ENCODE measurements around the gene LTBP1. TPM values are rescaled to one million over a fixed set of nuclear protein-coding genes. Genes with fewer than 3 reads are reported as not detected.

LTBP1 gene
- total RNA-seq, 1 donor from 2014 or later = 3.9 TPM

DNA sequence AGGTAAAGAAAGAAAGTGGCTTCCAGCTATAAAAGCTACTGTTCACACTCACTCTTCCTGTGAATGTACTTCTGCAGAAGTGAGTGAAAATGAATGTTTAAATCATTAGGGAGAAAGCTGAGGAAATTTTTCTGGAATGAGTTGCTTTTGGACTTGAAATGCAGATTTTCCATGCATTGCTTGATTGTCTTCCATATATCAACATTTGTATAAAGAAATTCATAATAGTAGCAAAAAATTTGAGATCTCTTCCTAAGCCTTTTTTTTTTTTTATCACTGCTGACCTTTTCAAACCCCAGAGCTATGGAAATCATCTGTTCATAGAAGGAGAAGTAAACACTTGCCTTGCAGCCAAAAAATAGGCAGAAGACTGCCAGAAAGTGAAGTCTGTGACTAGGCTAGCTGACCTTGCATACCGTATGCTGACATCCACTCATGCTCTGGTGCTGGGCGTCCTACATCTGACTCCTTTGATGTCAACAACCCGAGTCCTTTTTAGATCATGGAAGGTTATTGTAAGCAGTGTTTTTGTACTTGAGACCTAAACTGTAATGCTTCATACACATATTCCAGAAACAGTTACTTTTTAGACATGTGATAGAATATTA is 375.2 kb downstream of the LTBP1 start:
- no peak for DNase-seq
- no peak overlapping the region for H3K4me3 Mint-ChIP-seq (ENCODE audit: unreplicated experiment)
- TF ChIP-seq, protein P1, sequence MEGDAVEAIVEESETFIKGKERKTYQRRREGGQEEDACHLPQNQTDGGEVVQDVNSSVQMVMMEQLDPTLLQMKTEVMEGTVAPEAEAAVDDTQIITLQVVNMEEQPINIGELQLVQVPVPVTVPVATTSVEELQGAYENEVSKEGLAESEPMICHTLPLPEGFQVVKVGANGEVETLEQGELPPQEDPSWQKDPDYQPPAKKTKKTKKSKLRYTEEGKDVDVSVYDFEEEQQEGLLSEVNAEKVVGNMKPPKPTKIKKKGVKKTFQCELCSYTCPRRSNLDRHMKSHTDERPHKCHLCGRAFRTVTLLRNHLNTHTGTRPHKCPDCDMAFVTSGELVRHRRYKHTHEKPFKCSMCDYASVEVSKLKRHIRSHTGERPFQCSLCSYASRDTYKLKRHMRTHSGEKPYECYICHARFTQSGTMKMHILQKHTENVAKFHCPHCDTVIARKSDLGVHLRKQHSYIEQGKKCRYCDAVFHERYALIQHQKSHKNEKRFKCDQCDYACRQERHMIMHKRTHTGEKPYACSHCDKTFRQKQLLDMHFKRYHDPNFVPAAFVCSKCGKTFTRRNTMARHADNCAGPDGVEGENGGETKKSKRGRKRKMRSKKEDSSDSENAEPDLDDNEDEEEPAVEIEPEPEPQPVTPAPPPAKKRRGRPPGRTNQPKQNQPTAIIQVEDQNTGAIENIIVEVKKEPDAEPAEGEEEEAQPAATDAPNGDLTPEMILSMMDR (IDR thresholded peaks at IDR 0.05; ENCODE audit: partially characterized antibody, unreplicated experiment) = no peak
- no peaks in the 10 kb centered on the region for H3K36me3 Mint-ChIP-seq (ENCODE audit: unreplicated experiment)
- no peaks in the 10 kb centered on the region for H3K9me3 Mint-ChIP-seq (ENCODE audit: unreplicated experiment)
- no peaks in the 10 kb centered on the region for H3K4me1 Mint-ChIP-seq (ENCODE audit: low read depth, unreplicated experiment)
- no peaks in the 10 kb centered on the region for H3K27me3 Mint-ChIP-seq (ENCODE audit: unreplicated experiment)
- no peak overlapping the region for H3K27ac Mint-ChIP-seq (ENCODE audit: unreplicated experiment)

DNA sequence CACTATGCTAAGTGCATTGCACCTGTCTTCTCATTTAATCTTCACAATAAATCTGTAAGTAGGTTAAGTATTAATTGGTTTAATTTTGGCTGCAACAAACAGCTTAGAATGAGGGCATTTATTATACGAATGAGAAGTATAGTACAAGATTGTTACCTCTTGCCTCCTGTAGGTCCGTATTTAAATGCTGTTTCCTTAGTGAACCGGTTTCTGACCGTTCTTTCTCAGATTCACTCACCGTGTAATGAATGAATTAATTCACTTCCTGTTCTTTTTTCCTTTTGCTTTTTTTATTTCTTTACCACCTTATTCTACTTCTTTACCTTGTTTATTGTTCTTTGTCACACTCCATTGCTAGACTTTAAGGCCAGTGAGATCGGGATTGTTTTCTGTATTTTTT is 375.9 kb downstream of the LTBP1 start:
- Mint-ChIP-seq H3K4me3 (ENCODE audit: unreplicated experiment) (no peak overlapping the region), H3K27ac (ENCODE audit: unreplicated experiment) (no peak overlapping the region), H3K36me3 (ENCODE audit: unreplicated experiment) (no peaks in the 10 kb centered on the region), H3K27me3 (ENCODE audit: unreplicated experiment) (no peaks in the 10 kb centered on the region), H3K4me1 (ENCODE audit: low read depth, unreplicated experiment) (no peaks in the 10 kb centered on the region), H3K9me3 (ENCODE audit: unreplicated experiment) (no peaks in the 10 kb centered on the region)
- no peak for DNase-seq
- TF ChIP-seq, protein P1 (IDR thresholded peaks at IDR 0.05; ENCODE audit: partially characterized antibody, unreplicated experiment) = no peak

DNA sequence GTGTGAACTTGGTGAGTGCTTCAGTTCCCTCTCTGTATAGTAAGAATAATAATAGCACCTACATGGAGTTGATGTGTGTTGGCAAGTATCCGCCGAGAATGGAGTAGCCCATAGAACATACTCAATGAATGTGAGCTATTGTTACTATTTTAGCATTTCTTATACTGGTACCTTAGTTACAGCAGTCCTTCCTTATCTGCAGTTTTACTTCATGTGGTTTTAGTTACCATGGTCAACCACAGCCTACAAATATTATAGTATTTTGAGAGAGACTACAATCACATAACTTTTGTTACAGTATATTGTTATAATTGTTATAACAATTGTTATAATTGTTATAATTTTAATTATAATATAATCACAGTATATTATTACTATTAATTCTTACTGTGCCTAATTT is 377.2 kb downstream of the LTBP1 start:
- H3K4me3 Mint-ChIP-seq (ENCODE audit: unreplicated experiment) = no peak overlapping the region
- H3K27me3 Mint-ChIP-seq (ENCODE audit: unreplicated experiment) = no peaks in the 10 kb centered on the region
- H3K9me3 Mint-ChIP-seq (ENCODE audit: unreplicated experiment) = no peaks in the 10 kb centered on the region

DNA sequence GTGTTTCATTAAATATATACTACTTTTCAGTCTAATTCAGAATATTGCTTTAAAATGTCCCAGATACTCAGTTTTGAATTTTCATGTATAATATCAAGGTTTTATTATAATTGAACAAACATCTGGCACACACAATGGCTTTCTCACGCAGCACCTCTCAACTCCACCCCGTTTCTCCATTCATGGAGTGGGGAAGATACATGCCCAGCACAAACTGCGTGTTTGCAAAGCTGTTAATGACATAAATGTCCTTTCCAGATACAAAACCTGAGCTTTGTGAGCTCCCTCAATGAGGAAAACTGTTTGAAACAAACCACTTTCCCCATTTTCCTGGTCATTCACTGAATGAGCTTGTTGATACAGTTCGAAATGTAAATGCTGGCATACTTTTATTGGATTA is 379.3 kb downstream of the LTBP1 start:
- Mint-ChIP-seq H3K27ac (ENCODE audit: unreplicated experiment) (no peak overlapping the region), H3K27me3 (ENCODE audit: unreplicated experiment) (no peaks in the 10 kb centered on the region), H3K4me3 (ENCODE audit: unreplicated experiment) (no peak overlapping the region), H3K4me1 (ENCODE audit: low read depth, unreplicated experiment) (no peaks in the 10 kb centered on the region), H3K9me3 (ENCODE audit: unreplicated experiment) (no peaks in the 10 kb centered on the region), H3K36me3 (ENCODE audit: unreplicated experiment) (no peaks in the 10 kb centered on the region)
- no peak for DNase-seq
- TF ChIP-seq, protein P1 (IDR thresholded peaks at IDR 0.05; ENCODE audit: partially characterized antibody, unreplicated experiment) = no peak

More for the DNA sequence above, 377.2 kb downstream of the LTBP1 start:
- DNase-seq = no peak
- TF ChIP-seq, protein P1 (IDR thresholded peaks at IDR 0.05; ENCODE audit: partially characterized antibody, unreplicated experiment) = no peak
- H3K36me3 Mint-ChIP-seq (ENCODE audit: unreplicated experiment) = no peaks in the 10 kb centered on the region
- no peaks in the 10 kb centered on the region for H3K4me1 Mint-ChIP-seq (ENCODE audit: low read depth, unreplicated experiment)
- no peak overlapping the region for H3K27ac Mint-ChIP-seq (ENCODE audit: unreplicated experiment)

DNA sequence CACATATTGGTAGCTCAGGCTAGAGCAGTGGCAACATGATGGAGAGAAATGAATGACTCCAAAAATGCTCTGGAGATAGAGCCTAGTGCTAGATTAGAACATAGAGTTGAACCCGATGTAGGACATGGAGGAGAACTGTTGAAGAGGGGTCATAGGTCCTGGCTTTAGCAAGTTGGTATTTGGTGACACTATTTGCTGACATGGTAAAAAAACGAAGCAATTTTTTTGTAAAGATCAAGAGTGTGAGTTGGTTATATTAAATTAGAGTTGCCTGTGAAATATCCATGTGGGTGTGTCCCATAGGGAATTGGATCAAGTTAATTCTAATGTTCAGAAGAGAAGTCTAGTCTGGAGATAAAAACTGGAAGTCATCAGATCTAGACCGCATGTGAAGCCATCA is 386.7 kb downstream of the LTBP1 start:
- Mint-ChIP-seq H3K27ac (ENCODE audit: unreplicated experiment) (no peak overlapping the region), H3K27me3 (ENCODE audit: unreplicated experiment) (no peaks in the 10 kb centered on the region)

More for the DNA sequence above, 386.7 kb downstream of the LTBP1 start:
- Mint-ChIP-seq H3K9me3 (ENCODE audit: unreplicated experiment) (no peaks in the 10 kb centered on the region), H3K4me1 (ENCODE audit: low read depth, unreplicated experiment) (no peaks in the 10 kb centered on the region), H3K36me3 (ENCODE audit: unreplicated experiment) (no peaks in the 10 kb centered on the region), H3K4me3 (ENCODE audit: unreplicated experiment) (no peak overlapping the region)
- DNase-seq = no peak
- TF ChIP-seq, protein P1 (IDR thresholded peaks at IDR 0.05; ENCODE audit: partially characterized antibody, unreplicated experiment) = no peak

Measured in glutamatergic neuron (in vitro differentiated cells).